ENCODE results near the gene KRT74.

The KRT74 gene

DNA sequence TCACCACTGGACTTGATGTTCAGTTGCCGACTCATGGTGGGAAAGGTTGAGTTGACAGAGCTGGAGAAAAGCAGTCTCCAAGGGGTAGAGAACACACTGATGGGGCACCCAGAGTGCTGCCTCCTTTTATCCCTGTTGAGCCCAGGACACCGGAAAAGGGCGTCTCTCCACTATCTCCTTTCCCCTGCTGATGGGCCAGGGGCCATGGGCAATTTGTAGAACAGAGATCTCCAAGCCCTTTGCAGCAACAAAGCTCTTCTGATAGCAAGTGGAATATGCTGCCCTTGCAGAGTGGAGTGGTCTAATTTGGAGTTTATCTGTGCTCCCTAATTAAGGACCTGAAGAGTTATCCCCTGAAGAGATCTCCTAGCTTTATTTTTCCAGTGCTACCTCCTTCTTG is at the start of gene KRT74:
Gene KRT74 (minus strand): TSS at position 101 of the 400 bp plus-strand sequence. CDS start 66 bp downstream, at position 35.
- DNase-seq: no peak

DNA sequence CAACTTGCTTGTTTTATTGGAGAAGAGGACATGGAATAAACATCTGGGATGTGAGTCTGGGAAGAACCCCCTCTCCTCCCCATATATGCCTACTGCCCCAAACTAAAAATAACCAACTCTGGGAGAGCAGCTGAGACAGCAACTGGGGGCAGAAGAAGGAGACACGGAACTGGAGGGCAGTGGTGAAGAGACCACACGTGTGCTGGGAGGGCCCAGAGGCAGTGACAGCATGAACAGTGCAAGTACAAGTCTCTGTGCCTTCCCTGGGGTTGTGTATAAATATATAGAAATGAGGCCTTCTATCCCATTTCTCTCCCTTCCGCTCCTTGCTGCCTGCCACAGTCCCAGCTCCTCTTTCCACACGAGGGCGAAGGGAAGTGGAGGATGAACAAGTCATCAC is 48.7 kb upstream of the KRT74 start:
- no peak for DNase-seq

DNA sequence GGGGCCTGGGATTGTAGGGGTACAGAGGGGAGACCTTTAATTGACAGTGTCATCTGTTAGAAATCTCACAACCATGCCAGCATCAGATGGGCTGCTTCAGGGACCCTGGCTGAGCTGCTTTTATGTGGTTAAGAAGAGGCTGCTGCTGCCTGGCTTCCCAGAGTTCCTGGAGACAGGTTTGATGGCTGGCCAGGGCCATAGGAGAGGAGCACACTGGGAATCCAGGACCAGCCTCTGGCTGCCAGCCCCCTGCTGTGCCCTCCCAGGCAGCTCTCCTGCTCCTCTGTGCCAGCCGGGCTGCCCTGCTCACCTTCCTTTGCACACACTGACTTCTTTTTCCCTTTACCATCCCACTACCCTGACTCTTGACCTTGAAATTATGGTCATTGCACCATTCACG is 45.2 kb upstream of the KRT74 start:
- no peak for DNase-seq

DNA sequence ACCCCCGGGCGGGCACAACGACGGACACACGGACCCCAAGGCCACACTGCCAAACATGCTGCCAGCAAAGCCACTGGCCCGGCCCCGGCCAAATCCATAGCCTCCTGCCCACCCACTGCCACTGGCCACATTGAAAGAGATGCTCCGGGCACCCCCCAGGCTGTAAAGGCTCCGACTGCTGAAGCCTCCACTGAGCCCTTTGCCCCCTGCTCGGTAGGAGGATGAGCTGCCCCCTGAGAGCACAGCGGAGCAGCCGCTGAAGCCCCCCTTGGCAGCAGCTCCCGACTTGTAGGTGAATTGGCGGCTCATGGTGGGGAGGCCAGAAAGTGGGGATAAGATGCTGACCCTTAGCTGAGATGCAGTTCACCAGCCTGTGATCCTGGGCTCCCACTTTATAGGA is 44.6 kb upstream of the KRT74 start, which contains the start of gene KRT73:
Gene KRT73 (minus strand): TSS at position 344 of the 400 bp plus-strand sequence. CDS start 35 bp downstream, at position 309.
- DNase-seq: no peak

DNA sequence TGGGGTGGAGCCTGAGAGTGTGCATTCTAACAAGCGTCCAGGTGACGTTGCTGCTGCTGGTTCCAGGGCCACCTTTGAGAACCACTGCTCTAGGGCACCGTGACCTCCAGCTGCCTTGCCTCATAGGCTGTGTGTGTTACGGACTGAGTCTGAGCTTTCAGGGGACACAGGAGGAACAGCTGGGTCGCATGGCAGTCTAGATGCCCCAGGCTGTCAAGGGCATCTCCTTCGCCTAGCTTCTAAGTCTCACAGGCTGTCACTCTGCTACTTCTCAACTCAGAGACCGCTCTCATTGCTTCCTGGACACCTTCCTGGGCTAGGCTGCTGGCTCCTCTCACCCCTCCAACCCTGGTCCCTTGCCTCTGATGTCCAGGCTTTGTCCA is 43.8 kb upstream of the KRT74 start:
- no peak for DNase-seq

DNA sequence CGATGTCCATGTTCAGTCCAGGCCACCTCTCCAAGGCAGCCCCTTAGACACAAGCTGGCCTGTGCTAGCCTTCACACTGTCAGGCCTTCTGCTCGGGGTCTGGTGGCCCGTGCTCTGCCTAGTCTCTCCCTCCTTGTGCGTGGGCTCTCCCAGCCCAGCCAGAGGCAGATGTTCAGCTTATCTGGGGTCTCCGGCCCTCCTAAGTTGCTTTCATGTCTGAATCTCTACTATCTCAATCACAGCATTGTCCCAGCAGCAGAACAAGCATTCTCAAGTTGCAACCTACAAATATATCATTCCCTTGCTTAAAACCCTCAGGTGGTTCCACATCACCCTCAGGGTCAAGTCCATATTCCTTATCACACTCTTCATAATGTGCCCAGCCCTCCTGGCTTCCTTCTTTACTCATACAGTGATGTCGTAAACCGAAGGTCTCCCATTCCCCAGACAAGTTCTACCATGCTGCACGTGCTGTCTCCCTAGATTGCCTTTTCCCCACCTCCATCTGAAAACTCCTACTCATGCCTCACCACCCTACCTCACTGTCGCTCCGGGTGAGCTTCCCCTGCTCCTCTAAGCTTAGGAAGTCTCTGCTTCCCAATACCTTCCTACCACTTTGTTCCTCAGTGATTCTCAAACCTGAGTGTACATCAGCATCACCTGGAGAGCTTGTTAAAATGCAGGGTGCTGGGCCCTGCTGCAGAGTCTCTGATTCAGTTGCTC is 43.2 kb upstream of the KRT74 start:
- no peak for DNase-seq

DNA sequence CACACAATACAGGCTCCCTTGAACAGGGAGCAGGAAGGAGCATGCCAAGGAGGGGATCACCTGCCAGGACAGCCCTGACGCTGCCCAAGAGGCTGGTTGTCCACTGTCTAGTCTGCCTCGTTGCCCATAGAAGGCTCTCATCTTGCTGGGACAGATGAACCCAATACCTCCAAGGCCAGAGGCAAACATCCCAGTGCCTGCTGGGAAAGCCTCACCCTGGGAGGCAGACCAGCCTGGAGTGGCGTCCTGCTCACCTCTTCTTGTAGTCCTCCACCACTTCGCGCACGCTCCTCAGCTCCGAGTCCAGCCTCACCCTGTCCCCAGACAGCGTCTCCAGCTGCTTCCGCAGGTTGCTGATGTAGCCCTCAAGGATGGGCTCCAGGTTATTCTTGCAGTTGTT is 42.3 kb upstream of the KRT74 start:
- no peak for DNase-seq

DNA sequence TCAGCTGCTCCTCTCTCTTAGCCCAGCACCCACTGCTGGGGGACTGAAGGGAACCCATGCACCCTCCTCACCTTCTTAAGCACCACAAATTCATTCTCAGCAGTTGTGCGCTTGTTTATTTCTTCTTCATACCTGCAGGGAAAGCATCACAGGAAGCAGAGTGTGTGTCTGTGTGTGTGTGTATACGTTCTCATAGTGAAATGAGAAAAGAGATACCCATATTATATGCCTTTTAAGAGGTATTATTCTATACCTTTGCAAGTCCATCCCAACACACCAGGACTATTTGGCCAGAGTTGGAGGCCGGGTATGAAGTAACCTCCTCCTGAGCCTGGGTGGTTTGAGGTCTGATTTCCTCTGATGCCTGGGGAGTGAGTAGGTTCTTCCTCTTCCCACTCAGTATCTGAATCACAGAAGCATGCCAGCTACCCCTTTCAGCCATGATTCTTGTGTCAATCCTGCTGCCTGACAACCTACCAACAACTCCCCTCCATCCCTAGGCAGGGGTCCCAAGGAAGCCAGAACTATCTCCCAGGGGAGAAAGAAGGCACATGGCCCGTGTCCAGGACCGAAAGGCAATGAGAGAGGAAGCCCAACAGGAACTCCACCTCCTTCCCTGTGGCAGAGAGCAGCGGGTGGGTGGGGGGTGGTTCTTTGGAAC is 41.7 kb upstream of the KRT74 start:
- DNase-seq: no peak

DNA sequence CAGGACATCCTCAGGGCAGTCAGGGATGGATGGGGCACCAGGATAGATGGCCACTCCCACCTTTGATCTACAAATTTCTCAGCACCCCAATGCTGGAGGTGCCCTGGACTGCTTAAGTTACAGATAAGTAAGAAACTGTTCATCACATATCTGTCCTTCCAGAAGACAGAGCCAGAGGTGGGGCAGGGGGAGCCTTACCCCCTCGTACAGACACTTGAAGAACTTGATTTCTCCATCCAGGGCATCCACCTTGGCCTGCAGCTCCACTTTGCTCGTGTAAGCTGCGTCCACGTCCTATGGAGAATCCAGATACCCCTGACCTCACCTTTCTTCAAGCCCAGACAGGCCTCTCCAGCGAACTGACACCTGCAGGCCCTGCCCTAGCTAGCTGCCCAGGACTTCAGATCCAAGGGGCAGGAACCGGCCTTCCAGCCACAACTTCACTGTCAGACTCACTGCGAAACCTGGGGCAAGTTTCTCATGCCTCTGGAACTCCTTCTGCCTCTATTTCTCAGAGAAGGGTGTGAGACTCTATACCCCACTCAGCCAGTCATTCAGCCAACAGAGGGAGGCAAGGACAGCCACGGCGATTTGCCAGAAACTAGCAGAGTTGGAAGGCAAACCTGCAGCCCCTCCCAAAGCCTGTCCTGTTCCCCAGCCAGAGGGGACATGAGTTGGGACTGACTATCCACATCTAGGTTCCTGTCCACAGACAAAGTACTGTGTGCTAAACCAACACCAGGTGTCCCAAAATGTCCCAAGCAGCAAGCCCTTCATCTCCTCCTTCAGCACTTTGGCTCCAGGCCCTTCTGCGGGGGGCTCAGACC is 41.0 kb upstream of the KRT74 start:
- DNase-seq: no peak

DNA sequence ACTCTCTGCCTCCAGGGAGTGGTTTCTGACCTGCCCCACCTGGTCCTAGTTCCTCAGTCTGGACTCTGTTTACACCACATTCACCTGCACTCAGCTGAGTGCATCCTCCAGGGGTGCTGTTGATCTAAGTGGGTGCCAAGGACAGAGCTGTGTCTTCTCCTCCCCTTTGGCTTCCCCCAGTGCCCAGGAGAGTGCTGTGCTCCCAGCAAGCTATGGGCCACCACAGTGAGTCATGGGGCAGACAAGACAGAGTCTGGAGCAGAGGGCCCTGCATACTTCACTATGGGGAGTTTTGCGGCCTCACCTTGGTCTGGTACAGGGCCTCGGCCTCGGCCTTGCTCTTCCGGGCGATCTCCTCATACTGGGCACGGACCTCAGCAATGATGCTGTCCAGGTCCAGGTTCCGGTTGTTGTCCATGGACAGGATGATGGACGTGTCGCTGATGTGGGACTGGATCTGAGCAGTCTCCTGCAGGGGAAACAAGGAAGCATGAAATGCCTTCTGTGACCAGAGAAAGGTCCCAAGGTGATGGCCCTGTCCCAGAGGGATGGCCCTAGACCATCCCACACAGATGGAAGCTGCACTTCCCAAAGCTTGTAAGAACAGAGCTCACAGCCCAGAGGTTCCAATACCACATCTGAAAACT is 39.9 kb upstream of the KRT74 start:
- DNase-seq: no peak

DNA sequence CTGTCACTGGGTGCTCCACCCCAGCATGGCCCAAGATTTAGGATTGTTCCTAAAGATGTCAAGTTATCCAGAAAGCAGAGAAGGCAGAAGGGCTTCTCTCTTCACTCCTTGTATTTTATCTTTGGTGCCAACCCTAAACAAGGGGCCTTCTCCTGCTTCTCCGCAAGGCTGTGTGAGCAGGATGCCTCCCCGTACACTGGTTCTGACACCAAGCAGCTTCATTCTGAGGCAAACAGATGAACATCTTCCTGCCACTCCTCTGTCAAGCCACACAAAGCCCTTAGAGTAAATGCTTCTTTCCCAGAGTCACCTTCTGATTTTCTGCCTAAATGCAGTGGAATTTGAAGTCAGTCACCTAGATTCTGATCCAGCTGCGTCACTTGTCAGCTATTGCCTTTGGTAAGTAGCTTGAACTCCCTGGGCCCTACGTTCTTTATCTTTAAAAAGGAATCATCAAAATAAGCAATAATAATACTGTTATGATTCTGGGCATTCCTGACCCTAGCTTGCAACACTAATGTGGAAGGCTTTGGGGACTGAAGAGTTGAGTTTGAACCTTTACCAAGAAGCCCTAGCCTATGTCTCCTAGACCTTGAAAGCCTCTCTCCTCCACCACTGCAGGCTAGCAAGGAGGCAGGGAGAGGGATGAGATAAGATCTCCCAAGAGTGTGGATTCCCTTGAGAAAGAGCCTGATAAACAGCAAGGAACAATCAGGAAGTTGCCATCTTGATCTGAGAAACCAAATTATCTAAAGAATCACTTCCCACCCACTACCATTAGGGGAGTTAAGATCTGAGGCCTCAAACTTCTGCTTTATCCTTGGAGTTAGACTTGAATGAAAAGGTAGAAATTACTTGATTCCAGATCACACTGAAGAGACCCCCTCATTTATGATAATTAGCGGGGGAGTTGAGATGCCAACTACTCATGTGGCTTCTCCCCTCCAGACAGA is 39.1 kb upstream of the KRT74 start:
- no peak for DNase-seq

DNA sequence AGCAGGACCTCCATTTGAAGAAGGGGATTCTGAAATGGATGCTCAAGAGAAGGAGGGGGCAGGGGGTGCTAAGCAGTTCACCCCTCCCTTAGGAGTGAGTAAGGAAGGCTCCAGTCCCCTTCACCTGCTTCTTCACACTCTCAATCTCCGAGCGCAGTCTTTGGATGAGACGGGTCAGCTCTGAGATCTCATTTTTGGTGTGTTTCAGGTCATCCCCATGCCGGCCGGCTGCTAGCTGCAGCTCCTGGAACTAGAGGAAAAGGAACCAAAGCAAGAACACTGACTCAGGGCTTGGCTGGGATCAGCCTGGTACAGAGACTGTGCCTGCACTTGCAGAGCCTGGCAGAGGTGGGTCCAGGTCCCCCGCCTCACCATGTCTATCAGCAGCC is 37.4 kb upstream of the KRT74 start:
- no peak for DNase-seq

DNA sequence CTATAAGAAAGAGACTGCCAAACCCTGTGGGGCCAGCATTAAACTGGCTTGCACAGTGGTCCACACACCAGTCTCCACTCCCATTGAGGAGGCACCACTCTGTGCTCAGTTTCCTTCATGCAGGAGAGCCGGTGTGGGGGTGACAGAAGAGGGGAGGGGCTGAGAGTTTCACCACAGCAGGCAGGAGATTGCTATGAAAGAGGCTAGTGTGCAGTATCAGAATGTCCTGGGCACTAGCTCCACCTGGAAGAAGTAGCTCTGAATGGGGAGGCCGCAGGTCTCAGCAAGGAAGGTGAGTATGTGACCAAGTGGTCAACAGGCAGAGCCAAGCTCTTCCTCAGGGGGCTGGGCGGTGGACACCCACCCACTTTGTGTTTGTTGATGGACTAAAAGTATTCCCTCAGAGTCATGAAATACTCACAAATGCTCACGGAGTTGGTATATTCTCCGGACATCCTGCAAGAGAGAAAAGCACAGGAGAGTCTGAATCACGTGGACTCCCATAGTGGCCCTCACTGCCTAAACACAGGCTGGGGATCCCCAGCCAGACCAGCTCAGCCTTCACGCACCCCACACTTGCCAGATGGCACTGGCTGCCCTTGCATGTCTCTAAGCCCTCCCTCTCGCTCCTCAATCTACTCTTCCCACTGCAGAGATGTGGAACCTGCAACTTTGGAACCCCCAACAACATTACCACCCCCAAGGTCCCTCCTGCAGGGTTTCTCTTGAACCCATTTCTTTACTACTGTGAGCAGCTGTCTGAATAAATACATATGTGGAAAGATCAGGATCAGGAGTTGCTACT is 35.4 kb upstream of the KRT74 start:
- DNase-seq: no peak

DNA sequence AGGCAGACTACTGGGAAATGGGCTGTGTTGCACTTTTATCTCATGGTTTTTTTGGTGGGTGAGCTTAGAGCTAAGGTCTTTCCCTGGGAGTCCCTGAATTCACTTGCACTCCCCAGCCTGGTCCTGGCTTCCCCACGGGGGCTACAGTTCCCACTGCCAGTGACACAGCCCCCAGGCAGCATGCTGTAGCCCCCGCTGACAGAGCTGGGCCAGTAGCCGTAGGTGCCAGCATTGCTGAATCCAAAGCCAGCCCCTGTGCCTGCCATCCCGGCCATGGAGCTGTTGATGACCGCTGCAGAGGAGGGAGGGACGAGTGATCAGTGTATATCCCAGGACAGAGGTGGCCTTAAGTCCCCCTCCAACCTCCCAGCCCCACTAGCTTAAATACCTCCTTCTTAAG is 34.5 kb upstream of the KRT74 start:
- no peak for DNase-seq

DNA sequence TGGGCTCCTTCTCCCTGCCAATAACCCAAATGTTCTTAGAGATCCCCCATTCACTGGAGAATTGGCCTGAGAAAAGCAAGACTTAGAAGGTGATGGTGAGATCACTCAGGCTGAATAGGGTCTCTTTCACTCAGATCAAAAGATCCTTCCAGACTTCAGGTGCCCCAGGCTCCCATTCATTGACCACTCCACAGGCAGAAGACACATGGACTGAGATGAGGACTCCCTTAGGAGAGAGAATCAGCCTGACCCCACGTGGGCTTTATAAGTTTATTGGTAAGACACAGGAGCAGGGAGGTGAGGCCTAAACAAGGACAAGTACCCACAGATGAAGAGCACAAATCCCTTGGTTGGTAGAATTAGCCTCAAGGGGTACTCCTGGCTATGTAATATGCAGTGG is 33.7 kb upstream of the KRT74 start:
- DNase-seq: no peak

DNA sequence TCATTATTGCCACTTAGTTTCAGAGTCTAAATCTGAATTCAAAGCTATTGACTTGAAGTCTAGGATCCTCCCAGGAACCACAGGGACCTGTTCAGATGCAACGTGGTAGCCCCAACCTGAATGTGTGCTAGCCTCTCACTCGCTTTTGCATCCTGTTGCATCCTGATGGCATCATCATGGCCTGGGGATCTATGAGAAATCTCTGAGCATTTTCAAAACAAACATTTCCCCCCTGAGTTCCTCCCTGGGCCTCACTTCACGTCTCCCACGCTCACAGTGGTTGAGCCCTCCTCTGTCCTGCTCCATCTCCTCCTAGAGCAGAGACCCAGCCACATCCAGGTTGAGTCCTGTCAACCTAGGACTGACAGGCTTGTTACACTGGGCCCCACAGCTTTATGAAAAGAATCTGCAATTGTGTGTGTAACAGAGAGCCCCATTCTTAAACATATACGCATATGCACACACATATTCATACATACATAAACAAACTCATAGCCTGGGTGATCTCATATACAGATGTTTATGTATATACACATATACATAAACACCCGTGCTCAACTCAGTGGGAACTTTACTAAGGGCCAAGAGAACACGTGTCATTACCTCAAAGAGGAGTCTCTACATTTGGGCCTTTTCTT is 33.1 kb upstream of the KRT74 start:
- no peak for DNase-seq

DNA sequence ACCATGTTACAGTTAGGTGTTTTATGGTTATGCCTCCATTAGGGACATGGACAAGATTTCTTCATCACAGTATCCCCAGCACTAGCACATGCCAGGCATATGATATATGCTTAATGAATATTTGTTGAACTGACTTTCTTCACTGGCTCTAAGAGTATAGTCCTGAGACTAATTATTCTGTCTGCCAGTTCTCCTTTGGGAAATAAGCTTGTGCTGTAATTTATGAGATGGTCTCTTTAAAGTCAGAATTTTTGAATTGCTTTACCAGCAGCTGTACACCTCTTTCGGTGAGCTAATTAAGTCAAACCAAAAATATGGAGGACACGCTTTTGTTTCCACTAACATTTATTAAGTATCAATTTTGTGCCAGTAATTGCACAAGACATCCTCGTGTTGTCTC is 32.5 kb upstream of the KRT74 start:
- no peak for DNase-seq

DNA sequence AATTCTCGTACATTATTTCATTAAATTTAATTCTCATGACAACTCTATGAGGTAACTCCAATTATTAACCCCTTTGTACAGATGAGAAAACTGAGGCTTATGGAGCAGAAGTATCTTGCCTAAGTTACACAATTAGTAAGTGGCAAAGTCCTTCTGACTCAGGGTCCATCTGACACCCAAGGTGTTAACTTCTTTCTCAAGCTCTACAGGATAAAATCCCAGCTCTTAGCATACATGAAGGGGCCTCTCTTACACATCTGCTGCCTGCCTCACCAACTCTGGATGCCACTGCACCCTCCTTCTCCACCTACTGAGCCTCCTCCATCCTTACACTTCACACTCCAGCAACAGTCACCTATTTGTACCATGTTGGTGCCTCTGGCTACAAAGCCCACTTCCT is 31.9 kb upstream of the KRT74 start:
- no peak for DNase-seq

DNA sequence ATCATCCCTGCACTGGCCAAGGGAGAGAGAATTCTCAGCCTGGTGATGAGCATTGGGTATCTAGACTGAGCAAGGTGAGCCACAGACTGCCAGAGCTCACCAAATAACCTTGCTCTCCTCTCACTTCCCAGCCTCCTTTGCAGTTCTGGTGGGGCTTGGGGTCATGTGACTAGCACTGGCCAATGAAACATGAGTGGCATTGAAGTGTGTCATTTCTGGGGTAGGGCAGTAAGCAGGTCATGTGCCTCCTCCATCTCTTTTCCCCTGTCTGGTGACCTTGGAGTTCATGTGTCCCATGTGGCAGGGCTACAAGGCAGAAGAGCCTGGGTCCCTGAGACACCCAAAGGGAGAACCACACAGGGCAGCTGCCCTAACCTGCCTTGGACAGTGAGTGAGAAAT is 31.2 kb upstream of the KRT74 start:
- DNase-seq: no peak

DNA sequence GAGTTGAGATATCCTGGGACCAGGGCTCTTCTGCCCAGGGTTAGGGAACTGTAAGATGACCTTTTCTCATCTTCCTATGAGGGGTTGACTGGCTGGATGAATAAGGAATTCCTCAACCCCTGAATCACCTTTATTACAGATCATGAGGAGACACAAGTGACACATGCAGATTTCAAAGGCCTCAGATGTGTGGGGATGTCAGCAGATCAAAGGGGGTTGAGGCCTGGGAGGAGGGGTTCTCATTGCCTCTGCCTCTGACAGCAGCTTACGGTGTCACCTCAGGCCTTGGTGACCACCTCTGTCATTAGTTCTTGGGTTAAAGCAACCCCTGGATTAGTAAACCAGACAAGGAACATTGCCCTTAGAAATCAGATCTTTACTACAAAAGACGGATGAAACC is 29.7 kb upstream of the KRT74 start:
- DNase-seq: peak; percentile 17 to 36

DNA sequence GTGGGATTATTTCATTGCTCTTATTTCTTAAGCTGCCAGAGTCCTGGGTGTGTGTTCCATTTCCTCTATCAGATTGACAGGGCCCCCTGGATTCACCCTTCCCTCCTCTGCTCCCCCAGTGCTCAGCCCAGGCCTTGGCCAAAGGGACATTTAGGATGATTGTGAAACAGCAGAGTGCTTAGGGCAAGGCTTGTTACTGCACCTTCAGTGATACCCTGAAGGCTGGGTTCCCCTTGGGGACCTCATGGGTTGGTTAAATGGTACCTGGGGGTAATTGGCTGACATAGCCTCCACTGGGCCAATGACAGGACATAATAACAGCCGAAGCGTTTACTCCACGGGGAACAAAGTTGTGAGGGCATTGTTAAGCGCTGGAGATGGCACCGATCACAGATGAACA is 28.9 kb upstream of the KRT74 start:
- no peak for DNase-seq
